Epidermal melanocyte (primary cell): ENCODE measurements around the gene RAET1G.

ENCODE experiments used
- DNase-seq: peaks from one replicate; pipeline ENCODE4 v3.0.0; 2011; ENCODE audit warnings: low spot score; ENCODE audit not compliant: insufficient read length

The RAET1G gene

GRCh38 chr6:149869275-149869892 is 53.5 kb downstream of the RAET1G start:
- no peak for DNase-seq

GRCh38 chr6:149867876-149868640 is 54.9 kb downstream of the RAET1G start:
- DNase-seq = no peak
